HepG2 (cell line): ENCODE measurements around the gene SYNGAP1. TPM values are rescaled to one million over a fixed set of nuclear protein-coding genes. Genes with fewer than 3 reads are reported as not detected.
A peak's percentile ranks its signal among the peaks of the same experiment; 100 is the strongest.

ENCODE experiments used
- CC2D1A ChIP-seq: sonication (generic); formaldehyde crosslinking; IDR thresholded peaks from 2 replicates; pipeline ENCODE4 v1.8.1; 2023; ENCODE audit warnings: mild to moderate bottlenecking, missing genetic modification reagents
- CHD4 ChIP-seq: fragments of 200-600 bp; sonication (generic); IDR thresholded peaks from 2 replicates; pipeline ENCODE4 v1.7.0; 2017; ENCODE audit warnings: mild to moderate bottlenecking, low read length, borderline replicate concordance
- KDM6A ChIP-seq: IDR thresholded peaks from 2 replicates; pipeline ENCODE4 v1.6.1; 2016; ENCODE audit warnings: low read depth
- SRSF9 ChIP-seq: fragments of 200-400 bp; formaldehyde crosslinking; IDR thresholded peaks from 2 replicates; pipeline ENCODE4 v1.6.1; 2018; ENCODE audit warnings: borderline replicate concordance, mild to moderate bottlenecking, low read depth, low read length; ENCODE audit not compliant: insufficient read depth, poor library complexity, severe bottlenecking
- TEAD2 ChIP-seq: sonication (generic); formaldehyde crosslinking; IDR thresholded peaks from 2 replicates; pipeline ENCODE4 v1.9.0; 2021; ENCODE audit warnings: missing genetic modification reagents
- ZFP90 ChIP-seq: sonication (generic); formaldehyde crosslinking; IDR thresholded peaks from 2 replicates; pipeline ENCODE4 v1.8.0; 2022; ENCODE audit warnings: missing genetic modification reagents, mild to moderate bottlenecking, inconsistent platforms, borderline replicate concordance
- ZNF205 ChIP-seq: IDR thresholded peaks from 2 replicates; pipeline ENCODE4 v1.6.1; 2018; ENCODE audit warnings: missing biosample characterization, missing genetic modification reagents
- ZNF317 ChIP-seq: sonication (generic); formaldehyde crosslinking; IDR thresholded peaks from 2 replicates; pipeline ENCODE4 v1.5.0; 2020; ENCODE audit warnings: mild to moderate bottlenecking, missing genetic modification reagents
- ZNF567 ChIP-seq: sonication (generic); formaldehyde crosslinking; IDR thresholded peaks from 2 replicates; pipeline ENCODE4 v1.8.1; 2023; ENCODE audit warnings: mild to moderate bottlenecking, missing genetic modification reagents, borderline replicate concordance
- ZNF672 ChIP-seq: sonication (generic); formaldehyde crosslinking; IDR thresholded peaks from 2 replicates; pipeline ENCODE4 v1.8.1; 2022; ENCODE audit warnings: missing genetic modification reagents
- ZNF720 ChIP-seq: sonication (generic); formaldehyde crosslinking; IDR thresholded peaks from 2 replicates; pipeline ENCODE4 v1.4.0; 2020; ENCODE audit warnings: missing genetic modification reagents
- polyA plus RNA-seq, 8 experiments: library from polyadenylated mRNA; depleted of rRNA in 3 of 8; stranded (reverse) in 7 of 8; unstranded in 1 of 8; fragments of >200 nt; fragmentation: Illumina TruSeq in 4 of 8; extraction: Trizol in 4 of 8; gene quantifications; 2 replicates each; pipeline versions ENCODE4 v1.2.1 to v1.2.3, GENCODE V29; 2011 to 2016; ENCODE audit warnings: low read depth in 4 of 8, missing spikeins in 1 of 8, mixed read lengths in 1 of 8; ENCODE audit not compliant: insufficient read depth in 1 of 8
- total RNA-seq, 5 experiments: library from RNA; depleted of rRNA; stranded (reverse); fragments of >200 nt; fragmentation: Illumina TruSeq; extraction: Trizol; gene quantifications; 2 replicates each; pipeline ENCODE4 v1.2.3, GENCODE V29; 2016; ENCODE audit warnings: low read depth in 1 of 5
- TF ChIP-seq, protein P1 (sequence below): sonication (generic); formaldehyde crosslinking; IDR thresholded peaks from 2 replicates; pipeline ENCODE4 v1.4.0; 2020; ENCODE audit warnings: mild to moderate bottlenecking, missing genetic modification reagents
- TF ChIP-seq, protein P2 (sequence below): IDR thresholded peaks from 2 replicates; pipeline ENCODE4 v1.6.1; 2016
- TF ChIP-seq, protein P3 (sequence below): sonication (generic); formaldehyde crosslinking; conservative IDR thresholded peaks from 2 replicates; pipeline ENCODE4 v1.4.0; 2020; ENCODE audit warnings: missing genetic modification reagents
- TF ChIP-seq, protein P4 (sequence below): IDR thresholded peaks from 2 replicates; pipeline ENCODE4 v1.6.1; 2016; ENCODE audit warnings: mild to moderate bottlenecking, missing biosample characterization, missing genetic modification reagents
- TF ChIP-seq, protein P5 (sequence below): sonication (generic); formaldehyde crosslinking; IDR thresholded peaks from 2 replicates; pipeline ENCODE4 v1.4.0; 2020; ENCODE audit warnings: missing genetic modification reagents

The SYNGAP1 gene
- total and polyA plus RNA-seq, 2 of the 13 experiments (the other 11 are each of a cell fraction or from before 2014, with no cell fraction given), result 0.75 to 1.1 TPM

DNA sequence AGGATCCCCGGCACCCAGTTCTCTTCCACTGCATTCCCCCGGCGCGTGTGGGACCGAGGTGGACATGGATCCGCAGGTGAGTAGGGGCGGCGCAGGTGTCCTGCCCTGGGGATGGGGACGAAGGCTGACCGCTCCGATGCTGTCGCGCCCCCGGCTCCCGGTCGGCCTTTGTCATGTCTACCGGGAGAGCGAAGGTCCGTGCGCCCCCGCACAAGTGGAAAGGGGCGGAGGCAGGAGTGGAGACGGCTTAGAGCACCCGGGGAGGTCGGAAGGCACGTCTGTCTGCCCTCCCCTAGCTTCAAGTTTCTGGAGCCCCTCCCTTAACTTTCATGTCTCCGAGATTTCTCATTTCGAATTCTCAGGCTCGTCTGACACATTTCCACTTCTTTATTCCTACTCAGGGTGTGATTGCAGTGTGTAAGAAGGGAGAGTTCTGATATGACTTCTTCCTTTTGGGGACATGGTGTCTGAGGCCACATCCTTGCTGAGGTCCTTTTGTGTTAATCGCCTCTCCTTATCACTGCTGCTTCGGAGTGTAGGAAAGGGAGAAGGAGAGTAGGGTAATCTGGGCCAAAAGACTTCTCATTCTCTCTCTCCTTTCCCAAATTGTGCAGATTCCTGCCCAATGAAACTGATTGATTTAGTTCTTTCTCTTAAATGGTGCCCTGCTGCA is 27.8 kb upstream of the SYNGAP1 start (continued):
- TF ChIP-seq, protein P1, sequence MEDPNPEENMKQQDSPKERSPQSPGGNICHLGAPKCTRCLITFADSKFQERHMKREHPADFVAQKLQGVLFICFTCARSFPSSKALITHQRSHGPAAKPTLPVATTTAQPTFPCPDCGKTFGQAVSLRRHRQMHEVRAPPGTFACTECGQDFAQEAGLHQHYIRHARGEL (CRISPR knock-in tag), result peak; percentile 72; the same call in 1 of the 2 replicates
- no peak for TF ChIP-seq KDM6A (CRISPR knock-in tag)
- TF ChIP-seq ZFP90 (CRISPR knock-in tag), result no peak
- TF ChIP-seq TEAD2 (CRISPR knock-in tag), result no peak
- TF ChIP-seq ZNF205 (CRISPR knock-in tag), result no peak
- TF ChIP-seq, protein P2, sequence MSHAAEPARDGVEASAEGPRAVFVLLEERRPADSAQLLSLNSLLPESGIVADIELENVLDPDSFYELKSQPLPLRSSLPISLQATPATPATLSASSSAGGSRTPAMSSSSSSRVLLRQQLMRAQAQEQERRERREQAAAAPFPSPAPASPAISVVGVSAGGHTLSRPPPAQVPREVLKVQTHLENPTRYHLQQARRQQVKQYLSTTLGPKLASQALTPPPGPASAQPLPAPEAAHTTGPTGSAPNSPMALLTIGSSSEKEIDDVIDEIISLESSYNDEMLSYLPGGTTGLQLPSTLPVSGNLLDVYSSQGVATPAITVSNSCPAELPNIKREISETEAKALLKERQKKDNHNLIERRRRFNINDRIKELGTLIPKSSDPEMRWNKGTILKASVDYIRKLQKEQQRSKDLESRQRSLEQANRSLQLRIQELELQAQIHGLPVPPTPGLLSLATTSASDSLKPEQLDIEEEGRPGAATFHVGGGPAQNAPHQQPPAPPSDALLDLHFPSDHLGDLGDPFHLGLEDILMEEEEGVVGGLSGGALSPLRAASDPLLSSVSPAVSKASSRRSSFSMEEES (CRISPR knock-in tag), result no peak
- no peak for TF ChIP-seq ZNF720 (CRISPR knock-in tag)
- no peak; the same call in 1 of the 2 replicates for TF ChIP-seq ZNF567 (CRISPR knock-in tag)
- TF ChIP-seq, protein P3, sequence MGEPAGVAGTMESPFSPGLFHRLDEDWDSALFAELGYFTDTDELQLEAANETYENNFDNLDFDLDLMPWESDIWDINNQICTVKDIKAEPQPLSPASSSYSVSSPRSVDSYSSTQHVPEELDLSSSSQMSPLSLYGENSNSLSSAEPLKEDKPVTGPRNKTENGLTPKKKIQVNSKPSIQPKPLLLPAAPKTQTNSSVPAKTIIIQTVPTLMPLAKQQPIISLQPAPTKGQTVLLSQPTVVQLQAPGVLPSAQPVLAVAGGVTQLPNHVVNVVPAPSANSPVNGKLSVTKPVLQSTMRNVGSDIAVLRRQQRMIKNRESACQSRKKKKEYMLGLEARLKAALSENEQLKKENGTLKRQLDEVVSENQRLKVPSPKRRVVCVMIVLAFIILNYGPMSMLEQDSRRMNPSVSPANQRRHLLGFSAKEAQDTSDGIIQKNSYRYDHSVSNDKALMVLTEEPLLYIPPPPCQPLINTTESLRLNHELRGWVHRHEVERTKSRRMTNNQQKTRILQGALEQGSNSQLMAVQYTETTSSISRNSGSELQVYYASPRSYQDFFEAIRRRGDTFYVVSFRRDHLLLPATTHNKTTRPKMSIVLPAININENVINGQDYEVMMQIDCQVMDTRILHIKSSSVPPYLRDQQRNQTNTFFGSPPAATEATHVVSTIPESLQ (CRISPR knock-in tag), result 0 out of 2 replicates have a peak, but pooled peaks have one; percentile 16
- no peak for TF ChIP-seq ZNF317 (CRISPR knock-in tag)
- TF ChIP-seq, protein P4, sequence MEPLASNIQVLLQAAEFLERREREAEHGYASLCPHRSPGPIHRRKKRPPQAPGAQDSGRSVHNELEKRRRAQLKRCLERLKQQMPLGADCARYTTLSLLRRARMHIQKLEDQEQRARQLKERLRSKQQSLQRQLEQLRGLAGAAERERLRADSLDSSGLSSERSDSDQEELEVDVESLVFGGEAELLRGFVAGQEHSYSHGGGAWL (CRISPR knock-in tag), result peak; percentile 20; the same call in 1 of the 2 replicates
- no peak for TF ChIP-seq SRSF9
- TF ChIP-seq, protein P5, sequence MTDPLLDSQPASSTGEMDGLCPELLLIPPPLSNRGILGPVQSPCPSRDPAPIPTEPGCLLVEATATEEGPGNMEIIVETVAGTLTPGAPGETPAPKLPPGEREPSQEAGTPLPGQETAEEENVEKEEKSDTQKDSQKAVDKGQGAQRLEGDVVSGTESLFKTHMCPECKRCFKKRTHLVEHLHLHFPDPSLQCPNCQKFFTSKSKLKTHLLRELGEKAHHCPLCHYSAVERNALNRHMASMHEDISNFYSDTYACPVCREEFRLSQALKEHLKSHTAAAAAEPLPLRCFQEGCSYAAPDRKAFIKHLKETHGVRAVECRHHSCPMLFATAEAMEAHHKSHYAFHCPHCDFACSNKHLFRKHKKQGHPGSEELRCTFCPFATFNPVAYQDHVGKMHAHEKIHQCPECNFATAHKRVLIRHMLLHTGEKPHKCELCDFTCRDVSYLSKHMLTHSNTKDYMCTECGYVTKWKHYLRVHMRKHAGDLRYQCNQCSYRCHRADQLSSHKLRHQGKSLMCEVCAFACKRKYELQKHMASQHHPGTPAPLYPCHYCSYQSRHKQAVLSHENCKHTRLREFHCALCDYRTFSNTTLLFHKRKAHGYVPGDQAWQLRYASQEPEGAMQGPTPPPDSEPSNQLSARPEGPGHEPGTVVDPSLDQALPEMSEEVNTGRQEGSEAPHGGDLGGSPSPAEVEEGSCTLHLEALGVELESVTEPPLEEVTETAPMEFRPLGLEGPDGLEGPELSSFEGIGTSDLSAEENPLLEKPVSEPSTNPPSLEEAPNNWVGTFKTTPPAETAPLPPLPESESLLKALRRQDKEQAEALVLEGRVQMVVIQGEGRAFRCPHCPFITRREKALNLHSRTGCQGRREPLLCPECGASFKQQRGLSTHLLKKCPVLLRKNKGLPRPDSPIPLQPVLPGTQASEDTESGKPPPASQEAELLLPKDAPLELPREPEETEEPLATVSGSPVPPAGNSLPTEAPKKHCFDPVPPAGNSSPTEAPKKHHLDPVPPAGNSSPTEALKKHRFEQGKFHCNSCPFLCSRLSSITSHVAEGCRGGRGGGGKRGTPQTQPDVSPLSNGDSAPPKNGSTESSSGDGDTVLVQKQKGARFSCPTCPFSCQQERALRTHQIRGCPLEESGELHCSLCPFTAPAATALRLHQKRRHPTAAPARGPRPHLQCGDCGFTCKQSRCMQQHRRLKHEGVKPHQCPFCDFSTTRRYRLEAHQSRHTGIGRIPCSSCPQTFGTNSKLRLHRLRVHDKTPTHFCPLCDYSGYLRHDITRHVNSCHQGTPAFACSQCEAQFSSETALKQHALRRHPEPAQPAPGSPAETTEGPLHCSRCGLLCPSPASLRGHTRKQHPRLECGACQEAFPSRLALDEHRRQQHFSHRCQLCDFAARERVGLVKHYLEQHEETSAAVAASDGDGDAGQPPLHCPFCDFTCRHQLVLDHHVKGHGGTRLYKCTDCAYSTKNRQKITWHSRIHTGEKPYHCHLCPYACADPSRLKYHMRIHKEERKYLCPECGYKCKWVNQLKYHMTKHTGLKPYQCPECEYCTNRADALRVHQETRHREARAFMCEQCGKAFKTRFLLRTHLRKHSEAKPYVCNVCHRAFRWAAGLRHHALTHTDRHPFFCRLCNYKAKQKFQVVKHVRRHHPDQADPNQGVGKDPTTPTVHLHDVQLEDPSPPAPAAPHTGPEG (CRISPR knock-in tag), result no peak
- TF ChIP-seq CHD4, result no peak
- TF ChIP-seq CC2D1A (CRISPR knock-in tag), result peak; percentile 6; the same call in 1 of the 2 replicates
- peak; percentile 17; the same call in 1 of the 2 replicates for TF ChIP-seq ZNF672
